Measurements from ENCODE around the gene BAIAP2.

Gene BAIAP2

DNA sequence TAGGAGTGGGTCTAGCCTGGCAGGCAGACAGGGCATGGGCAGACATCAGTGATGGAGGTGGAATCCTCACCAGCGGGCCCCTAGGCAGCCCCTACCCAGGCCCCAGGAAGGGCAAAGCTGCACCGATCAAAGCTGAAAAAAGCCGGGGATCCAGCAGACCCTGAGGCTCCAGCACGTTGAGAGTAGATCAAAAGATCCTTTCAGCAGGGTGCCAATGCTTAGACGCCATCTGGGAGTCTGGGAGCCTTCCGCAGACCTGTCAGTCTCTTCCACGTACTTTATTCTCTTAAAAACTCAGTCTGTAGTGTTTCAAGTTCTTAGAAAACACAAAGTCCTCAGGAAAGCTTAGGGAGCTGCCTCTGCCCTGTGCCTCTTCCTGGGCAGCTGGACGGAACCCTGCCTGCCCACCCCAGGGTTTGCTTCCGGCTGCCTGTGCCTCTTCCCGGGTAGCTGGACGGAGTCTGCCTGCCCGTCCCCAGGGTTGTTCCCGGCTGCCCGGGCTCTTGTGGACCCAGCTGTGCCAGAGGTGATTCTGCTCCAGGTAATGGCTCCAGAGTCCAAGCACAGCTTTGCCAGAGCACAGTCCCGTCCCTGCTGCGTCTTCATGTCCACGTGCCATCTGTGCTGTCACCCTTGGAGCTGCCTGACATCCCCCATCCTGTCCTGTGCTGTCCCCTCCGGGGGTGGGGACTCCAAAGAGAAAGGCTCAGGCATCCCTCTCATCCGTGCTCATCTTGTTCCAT, 79.6 kb downstream of the BAIAP2 start:
- DNase-seq = no peak

- DNase-seq = no peak
These were observed 80.3 kb downstream of the BAIAP2 start for GRCh38 chr17:81115219-81115618.

DNA sequence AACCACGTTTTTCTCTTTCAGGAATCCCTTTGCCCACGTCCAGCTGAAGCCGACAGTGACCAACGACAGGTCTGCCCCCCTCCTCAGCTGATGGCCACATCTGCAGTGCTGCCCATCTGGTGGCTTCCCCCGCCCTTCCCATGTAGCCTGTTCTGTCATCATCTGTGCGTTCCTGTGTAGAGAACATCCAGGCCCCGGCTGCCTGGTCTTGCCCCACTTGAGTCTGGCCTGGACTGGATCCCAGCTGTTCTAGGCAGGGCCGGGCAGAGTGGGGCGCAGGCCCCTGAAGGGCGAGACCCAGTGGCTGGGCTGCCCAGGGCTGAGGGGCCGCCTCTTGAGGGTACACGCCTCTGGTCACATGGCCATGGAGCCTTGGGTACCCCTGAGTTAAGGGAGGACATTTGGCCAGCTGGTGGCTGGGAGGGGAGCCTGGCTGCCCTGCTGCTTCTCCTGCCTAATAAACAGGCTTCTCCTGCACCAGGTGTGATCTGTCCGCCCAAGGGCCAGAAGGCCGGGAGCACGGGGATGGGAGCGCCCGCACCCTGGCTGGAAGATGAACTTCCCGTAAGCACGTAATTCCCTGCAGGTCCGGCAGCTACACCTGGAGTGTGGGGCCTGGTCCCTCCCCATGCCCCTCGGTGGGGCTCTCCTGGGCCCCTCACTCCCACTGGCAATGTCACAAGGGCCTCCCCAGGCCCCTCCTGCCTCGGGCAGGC, 81.0 kb downstream of the BAIAP2 start:
- DNase-seq = no peak

GRCh38 chr17:81116704-81117103, 81.8 kb downstream of the BAIAP2 start:
- DNase-seq = no peak

GRCh38 chr17:81117672-81118198, 82.8 kb downstream of the BAIAP2 start:
- no peak for DNase-seq

DNA sequence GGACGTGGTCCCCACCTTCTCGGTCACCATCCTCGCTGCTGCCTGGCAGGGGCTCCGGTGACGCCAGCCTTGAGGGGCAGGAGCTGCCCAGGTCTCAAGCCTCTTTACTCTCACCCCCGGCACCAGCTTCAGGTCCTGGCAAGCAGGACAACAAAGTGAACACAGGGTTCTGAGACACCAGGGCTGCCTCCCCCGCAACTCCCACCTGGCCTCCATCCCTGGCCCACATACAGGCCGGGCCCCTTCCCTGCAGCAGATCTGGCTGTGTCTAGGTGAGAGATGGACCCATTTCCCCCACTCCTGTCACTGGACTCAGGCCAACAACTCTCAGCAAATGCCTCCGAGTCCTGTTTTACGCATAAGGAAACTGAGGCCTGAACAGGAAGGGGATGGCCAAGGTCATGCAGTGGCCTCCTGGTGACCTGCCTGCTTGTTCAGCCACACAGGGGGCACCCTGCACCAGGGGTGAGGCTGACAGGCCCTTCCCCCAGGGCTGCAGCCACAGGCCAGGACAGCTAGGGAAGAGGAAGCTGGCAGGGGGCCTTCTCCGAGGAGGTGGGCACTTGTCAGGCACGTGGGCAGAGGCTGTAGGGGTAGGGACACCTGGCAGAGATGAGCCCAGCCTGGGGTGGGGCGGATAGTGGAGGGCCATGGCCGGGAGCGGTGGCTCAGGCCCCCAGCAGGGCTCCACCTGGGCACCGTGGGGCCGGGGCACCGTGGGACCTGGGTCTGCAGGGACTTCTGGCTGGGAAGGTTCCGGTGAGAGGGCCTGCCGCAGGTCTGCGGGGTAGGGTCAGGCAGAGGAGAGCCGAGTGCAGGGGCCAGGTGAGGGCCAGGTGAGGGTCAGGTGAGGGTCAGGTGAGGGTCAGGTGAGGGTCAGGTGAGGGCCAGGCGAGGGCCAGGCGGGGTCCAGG, 83.6 kb downstream of the BAIAP2 start:
- no peak for DNase-seq

GRCh38 chr17:81119223-81120148, 84.5 kb downstream of the BAIAP2 start:
- DNase-seq = peak; percentile 91

- DNase-seq = no peak
These were observed 85.2 kb downstream of the BAIAP2 start for GRCh38 chr17:81120149-81120484.

DNA sequence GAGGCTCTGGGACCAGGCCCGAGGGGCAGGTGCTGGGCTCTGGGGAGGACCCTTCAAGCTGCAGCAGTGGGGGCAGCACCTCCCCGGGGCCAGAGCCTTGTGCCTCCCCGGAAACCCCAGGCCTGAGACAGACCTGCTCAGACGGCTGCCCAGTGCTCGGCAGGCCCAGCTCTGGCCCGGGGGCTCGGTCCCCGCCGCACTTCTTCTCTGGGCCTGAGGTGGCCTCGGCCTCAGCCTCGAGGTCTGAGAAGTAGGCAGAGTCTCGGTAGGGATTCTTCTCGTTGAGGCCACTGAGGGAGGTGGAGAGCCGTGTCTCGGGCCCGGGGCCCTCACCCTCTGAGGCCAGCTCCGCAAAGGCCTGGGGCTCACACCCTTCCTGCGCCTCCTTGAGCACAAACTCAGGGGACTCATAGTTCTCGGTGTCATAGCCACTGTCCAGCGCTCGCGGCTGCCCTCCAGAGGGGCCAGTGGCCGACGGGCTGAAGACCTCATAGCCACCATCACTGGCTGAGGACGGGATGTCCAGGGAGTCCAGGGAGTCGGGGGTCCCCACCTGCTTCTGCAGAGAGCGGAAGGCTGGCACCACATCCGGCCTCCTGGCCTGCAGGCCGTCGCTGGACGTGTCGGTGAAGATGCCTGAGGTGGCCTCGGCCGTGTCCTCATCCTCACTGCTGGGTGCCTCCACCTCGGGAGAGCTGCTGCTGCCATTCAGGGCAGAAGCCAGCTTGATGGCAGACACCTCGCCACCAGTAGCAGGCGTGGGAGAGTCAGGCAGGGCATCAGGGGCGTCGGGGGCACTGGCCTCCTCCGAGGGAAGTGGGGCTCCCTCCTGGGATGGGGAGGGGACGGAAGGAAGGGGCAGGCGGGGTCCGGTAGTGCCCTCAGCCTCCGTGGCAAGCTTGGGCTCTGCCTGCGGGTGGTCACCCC, 86.0 kb downstream of the BAIAP2 start:
- DNase-seq = no peak

- no peak for DNase-seq
These were observed 87.1 kb downstream of the BAIAP2 start for GRCh38 chr17:81121841-81122733.

GRCh38 chr17:81123052-81124048, 88.4 kb downstream of the BAIAP2 start:
- DNase-seq = no peak

DNA sequence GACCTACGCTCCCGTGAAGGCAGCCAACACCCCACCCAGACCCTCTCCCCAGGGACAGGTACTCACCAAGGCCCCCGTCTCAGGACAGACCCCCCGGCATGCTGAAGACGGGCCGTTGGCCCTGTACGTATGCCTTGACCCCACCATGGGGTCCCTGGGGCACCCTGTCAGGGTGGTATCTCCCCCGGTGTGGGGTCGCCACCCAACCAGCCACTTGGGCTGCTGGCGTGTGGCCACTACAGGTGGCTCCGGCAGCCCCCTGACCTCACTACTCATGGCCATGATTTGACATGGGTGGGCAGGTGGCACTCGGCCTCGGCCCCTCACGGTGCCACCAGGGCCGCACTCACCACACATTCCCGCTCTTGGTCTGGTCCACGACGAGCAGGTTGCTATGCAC, 89.4 kb downstream of the BAIAP2 start:
- DNase-seq = no peak

- DNase-seq = no peak
These were observed 90.7 kb downstream of the BAIAP2 start for GRCh38 chr17:81125573-81126081.

DNA sequence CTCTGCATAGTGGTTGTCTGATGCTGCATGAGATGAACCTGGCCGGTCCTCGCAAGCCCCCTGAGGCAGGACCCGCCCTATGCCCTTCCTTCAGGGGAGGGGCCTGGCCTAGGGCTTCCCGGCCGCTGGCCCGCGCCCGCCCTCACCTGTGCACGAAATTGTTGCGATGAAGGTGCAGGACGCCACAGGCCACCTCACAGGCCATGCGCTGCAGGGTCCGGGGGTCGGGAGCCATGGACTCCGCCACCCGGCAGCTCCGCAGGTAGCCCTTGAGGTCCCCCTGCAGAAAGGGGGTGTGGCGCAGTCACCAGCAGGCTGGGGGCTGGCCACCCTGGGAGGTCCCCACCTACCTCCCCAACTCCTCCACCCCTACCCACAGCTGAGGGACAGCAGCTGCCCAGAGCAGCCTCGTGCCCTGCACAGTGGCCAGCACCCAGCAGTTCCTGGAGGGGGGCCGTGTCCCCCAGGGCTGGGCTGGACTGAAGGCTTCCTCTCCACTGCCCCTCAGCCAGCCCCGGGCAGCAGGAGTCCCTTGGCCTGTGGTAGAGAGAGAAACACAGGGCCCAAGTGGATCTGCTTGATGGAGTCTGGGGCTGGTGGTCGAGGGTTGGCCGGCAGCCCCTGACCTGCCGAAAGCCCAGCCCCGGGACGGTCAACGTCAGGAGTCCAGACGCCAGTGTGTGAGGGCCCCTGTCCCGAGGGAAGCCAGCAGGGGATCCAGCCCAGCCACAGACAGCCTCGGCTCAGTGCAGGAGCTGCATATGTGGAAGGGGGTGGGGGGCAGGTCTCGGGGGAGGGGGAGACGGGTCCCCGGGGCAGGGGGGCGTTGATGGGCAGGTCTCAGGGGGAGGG, 91.6 kb downstream of the BAIAP2 start:
- no peak for DNase-seq

DNA sequence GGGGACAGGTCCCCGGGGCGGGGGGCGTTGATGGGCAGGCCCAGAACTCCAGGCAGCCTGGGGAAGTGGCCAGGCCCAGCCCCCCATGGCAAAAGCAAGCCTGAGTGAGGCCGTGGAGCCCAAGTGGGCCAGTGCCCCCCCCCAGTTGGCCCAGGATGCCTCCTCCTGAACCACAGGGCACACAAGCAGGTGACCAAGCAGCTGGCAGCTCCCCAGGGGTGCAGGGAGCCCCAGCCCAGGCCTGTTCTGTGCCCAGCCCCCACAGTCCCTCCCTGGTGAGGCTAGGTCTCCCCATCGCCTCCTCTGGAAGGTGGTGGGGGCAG, 92.1 kb downstream of the BAIAP2 start:
- no peak for DNase-seq

DNA sequence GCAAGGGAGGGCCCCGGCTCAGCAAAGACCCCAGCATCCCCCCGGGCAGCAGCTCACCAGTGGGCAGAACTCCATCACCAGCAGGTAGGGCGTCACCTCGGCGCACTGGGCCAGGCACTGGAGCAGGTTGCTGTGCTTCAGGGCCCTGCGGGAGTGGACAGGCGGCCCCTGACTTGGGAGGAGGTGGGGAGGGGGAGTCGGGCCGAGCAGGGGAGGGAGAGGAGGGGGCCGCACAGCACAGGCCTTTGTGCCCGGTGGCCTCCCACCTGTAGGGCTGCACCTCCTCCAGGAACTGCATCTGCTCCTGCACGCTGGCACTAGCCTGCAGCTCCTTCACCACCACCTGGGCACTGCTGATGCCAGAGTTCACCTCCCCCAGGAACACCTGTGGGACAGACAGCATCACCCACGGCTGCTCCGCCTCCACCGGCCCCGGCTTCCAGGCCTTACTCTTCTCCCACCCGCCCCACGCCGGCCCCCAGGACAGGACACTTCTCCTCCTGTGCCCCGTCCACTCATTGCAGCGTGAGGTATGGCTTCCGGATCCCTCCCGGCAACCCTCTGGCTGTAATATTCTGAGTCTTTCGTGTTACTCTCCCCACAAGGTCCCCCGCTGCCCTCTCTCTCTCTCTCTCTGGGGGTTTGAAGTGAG, 92.7 kb downstream of the BAIAP2 start:
- no peak for DNase-seq

DNA sequence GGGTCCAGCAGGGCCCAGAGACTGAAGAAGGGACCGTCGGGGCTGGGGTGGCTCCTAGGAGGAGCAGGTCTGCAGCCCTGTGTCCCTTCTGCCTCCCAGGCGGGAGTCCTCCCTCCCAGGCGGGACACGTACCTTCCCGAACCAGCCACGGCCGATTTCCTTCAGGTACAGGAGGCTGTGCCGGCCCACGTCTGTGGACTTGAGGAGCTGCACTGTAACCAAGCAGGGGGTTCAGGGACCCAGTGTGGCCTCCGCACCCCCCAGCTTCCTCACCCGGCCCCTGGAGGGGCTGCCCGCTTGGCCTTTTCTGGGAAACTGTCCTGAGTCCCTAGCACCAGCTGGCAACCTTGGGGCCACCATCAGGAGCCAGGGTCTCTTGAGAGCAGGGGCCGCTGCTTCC, 93.4 kb downstream of the BAIAP2 start:
- DNase-seq = no peak
